ENCODE data around the gene TIAM2.

DNA sequence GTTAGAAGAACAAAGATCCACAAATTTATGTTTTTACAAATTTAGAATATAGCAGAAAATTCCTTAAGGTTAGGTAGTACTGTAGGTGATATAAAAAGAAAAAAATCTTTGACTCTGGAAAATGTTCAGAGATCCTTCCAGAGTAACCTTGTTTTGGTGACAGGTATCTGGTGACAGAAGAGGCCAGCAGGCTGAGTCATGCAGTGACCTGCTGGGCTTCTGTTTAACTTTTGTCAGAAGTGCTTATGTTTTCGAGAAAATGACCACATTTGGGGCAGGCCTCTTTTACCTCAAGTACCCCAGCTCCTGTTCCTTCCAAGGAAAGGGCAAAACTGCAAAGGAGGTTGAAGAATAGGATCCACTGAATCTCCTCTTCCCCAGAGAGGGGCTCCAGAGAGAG, 258.2 kb downstream of the TIAM2 start:
- TF ChIP-seq CTCF (IDR thresholded peaks at IDR 0.05; ENCODE audit: extremely low read depth in 1 of 2, insufficient read depth in 1 of 2, low read depth in 1 of 2, low read length in 2 of 2): no peak
- no peak for TF ChIP-seq POLR2AphosphoS5 (IDR thresholded peaks at IDR 0.05; ENCODE audit: insufficient read depth, low read depth, low read length)
- no peak for TF ChIP-seq POLR2A (IDR thresholded peaks at IDR 0.05; ENCODE audit: low read depth, low read length)
- TF ChIP-seq EZH2 (IDR thresholded peaks at IDR 0.05; ENCODE audit: borderline replicate concordance, low read depth, low read length, severe bottlenecking): no peak
- TF ChIP-seq FOS (IDR thresholded peaks at IDR 0.05; ENCODE audit: borderline replicate concordance, insufficient read depth, low read length): no peak
- no peak for TF ChIP-seq GATA2 (IDR thresholded peaks at IDR 0.05; ENCODE audit: insufficient read depth, insufficient read length, low read depth, low read length)
- TF ChIP-seq, protein P1, sequence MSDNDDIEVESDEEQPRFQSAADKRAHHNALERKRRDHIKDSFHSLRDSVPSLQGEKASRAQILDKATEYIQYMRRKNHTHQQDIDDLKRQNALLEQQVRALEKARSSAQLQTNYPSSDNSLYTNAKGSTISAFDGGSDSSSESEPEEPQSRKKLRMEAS (IDR thresholded peaks at IDR 0.05; ENCODE audit: insufficient read depth, insufficient read length): no peak
- no peak for TF ChIP-seq MYC (IDR thresholded peaks at IDR 0.05; ENCODE audit: low read depth, low read length)
- no peak for TF ChIP-seq JUN (IDR thresholded peaks at IDR 0.05; ENCODE audit: borderline replicate concordance, insufficient read depth, insufficient read length, low read depth)

All from endothelial cell of umbilical vein (primary cell).